Smooth muscle cell (in vitro differentiated cells): ENCODE measurements around the gene NONO. TPM values are rescaled to one million over a fixed set of nuclear protein-coding genes. Genes with fewer than 3 reads are reported as not detected.
A peak's percentile ranks its signal among the peaks of the same experiment; 100 is the strongest.
"Not testable (repeated sequence)": the region's sequence is repeated elsewhere in the genome, so short reads cannot be mapped to it uniquely, and the experiment has no call there.

Experiments
- DNase-seq: peaks from one replicate; lab custom pipeline; 2025; ENCODE audit not compliant: unreplicated experiment; lab: John Stamatoyannopoulos, UW
- H2AFZ ChIP-seq: fragments of 200-600 bp; sonication (generic); 2 replicates; pipeline ENCODE4 v1.6.0; 2016; ENCODE audit warnings: antibody characterized with exemption, low read depth, mild to moderate bottlenecking
- H3F3A ChIP-seq: fragments of 200-600 bp; sonication (generic); 2 replicates; pipeline ENCODE4 v1.6.0; 2017; ENCODE audit warnings: antibody characterized with exemption, low read depth
- H3K27ac ChIP-seq: fragments of 200-600 bp; sonication (generic); 2 replicates; pipeline ENCODE4 v1.5.1; 2016; ENCODE audit warnings: low read depth, mild to moderate bottlenecking
- H3K27me3 ChIP-seq: fragments of 200-600 bp; sonication (generic); 2 replicates; pipeline ENCODE4 v1.6.1; 2016; ENCODE audit warnings: low read depth, mild to moderate bottlenecking
- H3K36me3 ChIP-seq: fragments of 200-600 bp; sonication (generic); 2 replicates; pipeline ENCODE4 v1.5.1; 2016; ENCODE audit warnings: low read depth
- H3K4me1 ChIP-seq: fragments of 200-600 bp; sonication (generic); 2 replicates; pipeline ENCODE4 v1.5.1; 2016; ENCODE audit warnings: low read depth
- H3K4me2 ChIP-seq: fragments of 200-600 bp; sonication (generic); 2 replicates; pipeline ENCODE4 v1.6.0; 2016; ENCODE audit warnings: mild to moderate bottlenecking
- H3K4me3 ChIP-seq: fragments of 200-600 bp; sonication (generic); 2 replicates; pipeline ENCODE4 v1.5.1; 2016; ENCODE audit warnings: mild to moderate bottlenecking
- H3K79me2 ChIP-seq: fragments of 200-600 bp; sonication (generic); 2 replicates; pipeline ENCODE4 v1.6.0; 2016; ENCODE audit warnings: low read depth, mild to moderate bottlenecking
- H3K9ac ChIP-seq: fragments of 200-600 bp; sonication (generic); 2 replicates; pipeline ENCODE4 v1.6.0; 2016; ENCODE audit warnings: low read depth
- H3K9me3 ChIP-seq: fragments of 200-600 bp; sonication (generic); replicated peaks from 2 replicates; pipeline ENCODE4 v1.5.1; 2016; ENCODE audit warnings: low read depth
- H4K20me1 ChIP-seq: fragments of 200-600 bp; sonication (generic); 2 replicates; pipeline ENCODE4 v1.6.0; 2016; ENCODE audit warnings: low read depth
- CTCF ChIP-seq: fragments of 200-600 bp; sonication (generic); IDR thresholded peaks from 2 replicates; pipeline ENCODE4 v1.5.1; 2017; ENCODE audit warnings: borderline replicate concordance, mild to moderate bottlenecking, antibody characterized with exemption; ENCODE audit not compliant: insufficient read depth, poor library complexity, severe bottlenecking
- WGBS: methylation state at CpG from one replicate; pipeline ENCODE4 v1.1.7; 2016; ENCODE audit warnings: low lambda C conversion rate; 5-methylcytosine and 5-hydroxymethylcytosine counted together
- polyA plus RNA-seq: library from polyadenylated mRNA; unstranded; fragments of >200 nt; fragmentation: Nextera tagmentation; extraction: Ambion mirVana; gene quantifications from 2 replicates; pipeline ENCODE4 v1.2.1, GENCODE V29; 2016
- total RNA-seq: library from RNA; depleted of rRNA; stranded (reverse); fragments of >200 nt; gene quantifications from 2 replicates; pipeline ENCODE4 v1.2.3, GENCODE V29; 2014

The NONO gene
- total and polyA plus RNA-seq, 2 experiments from 2014 or later = 192 to 256 TPM

- Histone ChIP-seq H3K36me3 (no peaks in the 10 kb centered on the region), H3K27ac (no peak overlapping the region), H3K4me1 (no peaks in the 10 kb centered on the region), H4K20me1 (no peaks in the 10 kb centered on the region), H3K79me2 (no peaks in the 10 kb centered on the region), H3K4me2 (no peak overlapping the region), H3K4me3 (no peak overlapping the region), H3K27me3 (no peaks in the 10 kb centered on the region), H3K9ac (no peak overlapping the region), H3K9me3 (no peaks in the 10 kb centered on the region), H2AFZ (no peak overlapping the region), H3F3A (no peaks in the 10 kb centered on the region)
- no peak for DNase-seq
- 82% methylated on average over 17 of the region's 19 CpGs for WGBS
- no peak for TF ChIP-seq CTCF
Observed at GRCh38 chrX:71269801-71270395, 13.5 kb upstream of the NONO start.

- H2AFZ ChIP-seq, H3K27ac ChIP-seq, H4K20me1 ChIP-seq, H3K9me3 ChIP-seq, H3K4me2 ChIP-seq, H3K27me3 ChIP-seq, H3F3A ChIP-seq, H3K36me3 ChIP-seq, H3K79me2 ChIP-seq, H3K4me1 ChIP-seq, H3K4me3 ChIP-seq, H3K9ac ChIP-seq, DNase-seq: not testable (repeated sequence)
- 80% methylated on average over 2 of the region's 2 CpGs for WGBS
Observed at GRCh38 chrX:71272313-71272712, 11.1 kb upstream of the NONO start.

- not testable (repeated sequence) for H3K4me2 ChIP-seq, H2AFZ ChIP-seq, H3K4me3 ChIP-seq, H3F3A ChIP-seq, H3K9me3 ChIP-seq, H3K36me3 ChIP-seq, H3K27ac ChIP-seq, H3K9ac ChIP-seq, H3K27me3 ChIP-seq, DNase-seq
- 95% methylated on average over 11 of the region's 11 CpGs for WGBS
- peaks cover 25% of the 10 kb centered on the region for H3K79me2 ChIP-seq
- H3K4me1 ChIP-seq = peaks cover 13% of the 10 kb centered on the region
- H4K20me1 ChIP-seq = peaks cover 26% of the 10 kb centered on the region
Observed at GRCh38 chrX:71281300-71281699, 2.1 kb upstream of the NONO start.

- Histone ChIP-seq H3K4me2 (peak overlapping the region; percentile 77), H3K27ac (peak overlapping the region; percentile 94), H3K27me3 (no peaks in the 10 kb centered on the region), H3K4me1 (peaks cover 17% of the 10 kb centered on the region), H3K36me3 (no peaks in the 10 kb centered on the region), H3K79me2 (peaks cover 40% of the 10 kb centered on the region), H4K20me1 (peaks cover 40% of the 10 kb centered on the region), H3F3A (no peaks in the 10 kb centered on the region), H3K9ac (peak overlapping the region; percentile 96), H3K9me3 (no peaks in the 10 kb centered on the region), H2AFZ (peak overlapping the region; percentile 38), H3K4me3 (peak overlapping the region; percentile 82)
- 59% methylated on average over 14 of the region's 16 CpGs for WGBS
- no peak for DNase-seq
- TF ChIP-seq CTCF = no peak
Observed at GRCh38 chrX:71282514-71283402, 677 bp upstream of the NONO start.
